ENCODE results near the gene NIT1.

The NIT1 gene

GRCh38 chr1:161084597-161084988, 33.3 kb upstream of the NIT1 start:
- no peak for DNase-seq

- no peak for DNase-seq
These were observed 32.7 kb upstream of the NIT1 start for GRCh38 chr1:161085165-161085564.

GRCh38 chr1:161086457-161086856, 31.4 kb upstream of the NIT1 start:
- DNase-seq: no peak

GRCh38 chr1:161088587-161089110, 29.3 kb upstream of the NIT1 start:
- DNase-seq: no peak

- no peak for DNase-seq
These were observed 28.5 kb upstream of the NIT1 start, which contains the start of gene NECTIN4 for GRCh38 chr1:161089251-161089924. NECTIN4 (minus strand) TSS chr1:161089558; CDS start chr1:161089296, 262 bp downstream.

- DNase-seq: no peak
These were observed 28.0 kb upstream of the NIT1 start for GRCh38 chr1:161089938-161090337.

GRCh38 chr1:161090617-161091016, 27.3 kb upstream of the NIT1 start:
- no peak for DNase-seq

- DNase-seq: no peak
These were observed 26.8 kb upstream of the NIT1 start for GRCh38 chr1:161091093-161091492.

GRCh38 chr1:161091796-161092507, 26.0 kb upstream of the NIT1 start:
- DNase-seq: no peak

- DNase-seq: no peak
These were observed 25.3 kb upstream of the NIT1 start for GRCh38 chr1:161092621-161093028.

GRCh38 chr1:161094481-161094880, 23.4 kb upstream of the NIT1 start:
- no peak for DNase-seq

GRCh38 chr1:161095230-161095629, 22.7 kb upstream of the NIT1 start:
- no peak for DNase-seq

- DNase-seq: no peak
These were observed 21.9 kb upstream of the NIT1 start for GRCh38 chr1:161096015-161096414.

GRCh38 chr1:161096530-161096929, 21.4 kb upstream of the NIT1 start:
- DNase-seq: no peak

GRCh38 chr1:161098210-161099068, 19.5 kb upstream of the NIT1 start, which contains the start of gene KLHDC9:
KLHDC9 (plus strand) TSS chr1:161098361; CDS start chr1:161098536, 175 bp downstream.
- DNase-seq: peak; percentile 62

- DNase-seq: no peak
These were observed 18.7 kb upstream of the NIT1 start for GRCh38 chr1:161099090-161099802.

- no peak for DNase-seq
These were observed 17.3 kb upstream of the NIT1 start for GRCh38 chr1:161100556-161100955.

- DNase-seq: no peak
These were observed 11.5 kb upstream of the NIT1 start for GRCh38 chr1:161106431-161106830.

- DNase-seq: no peak
These were observed 6.8 kb upstream of the NIT1 start for GRCh38 chr1:161111117-161111516.

GRCh38 chr1:161111527-161111926, 6.4 kb upstream of the NIT1 start:
- DNase-seq: no peak

GRCh38 chr1:161113915-161114314, 4.0 kb upstream of the NIT1 start:
- DNase-seq: no peak

- no peak for DNase-seq
These were observed 3.3 kb upstream of the NIT1 start for GRCh38 chr1:161114556-161114955.
